Measurements from ENCODE around the gene BAIAP2. TPM values are rescaled to one million over a fixed set of nuclear protein-coding genes. Genes with fewer than 3 reads are reported as not detected.

BAIAP2 gene
- total RNA-seq, 1 donor from 2014 or later, result 27.9 TPM

DNA sequence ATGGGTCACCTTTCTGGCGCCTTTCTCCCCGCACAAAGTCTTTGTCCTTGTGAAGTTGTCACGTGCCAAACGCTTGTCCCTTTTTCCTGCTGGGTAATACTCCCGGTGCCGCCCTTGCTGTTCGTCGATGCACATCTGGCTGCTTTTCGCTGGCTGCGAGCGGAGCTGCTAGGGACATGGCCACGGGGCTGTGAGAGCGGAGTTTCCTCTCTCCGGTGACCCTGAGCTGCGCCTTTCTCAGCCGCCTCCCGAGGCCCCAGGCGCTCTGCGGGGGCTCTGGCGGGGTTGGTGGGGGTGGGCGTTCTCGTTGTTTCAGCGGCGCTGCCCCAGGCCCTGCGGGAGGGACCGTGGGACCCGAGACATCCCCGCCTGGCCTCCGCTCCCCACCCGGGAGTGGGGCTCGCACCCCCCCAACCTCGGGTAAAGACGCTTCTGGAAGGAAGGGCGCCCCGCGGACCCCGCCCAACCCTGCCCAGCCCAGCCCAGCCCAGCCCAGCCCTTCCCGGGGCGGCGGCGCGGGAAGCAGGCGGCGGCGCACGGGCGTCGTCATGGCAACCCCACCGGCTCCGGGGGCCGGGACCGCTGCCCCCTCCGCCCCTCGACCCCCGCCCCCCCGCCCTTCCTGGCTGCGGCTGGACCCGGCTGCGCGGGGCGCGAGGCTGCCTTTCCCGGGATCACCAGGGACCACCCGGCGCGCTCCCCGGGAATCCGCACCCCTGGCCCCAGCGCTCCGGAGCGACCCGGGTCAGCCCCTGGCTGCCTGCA is 31.1 kb upstream of the BAIAP2 start:
- DNase-seq, result no peak
- peak overlapping the region; percentile 47 for H3K4me3 ChIP-seq
- intact Hi-C loops (cut with micrococcal nuclease), result no loop called here
- no peaks in the 10 kb centered on the region for H3K9me3 ChIP-seq (replicated peaks)
- peaks cover 44% of the 10 kb centered on the region for H3K4me1 ChIP-seq
- H3K36me3 ChIP-seq, result peaks cover 13% of the 10 kb centered on the region
- no peak for TF ChIP-seq CTCF (IDR thresholded peaks at IDR 0.05; ENCODE audit: borderline replicate concordance)
- peaks cover 36% of the 10 kb centered on the region for H3K27me3 ChIP-seq (ENCODE audit: low read depth)
- H3K27ac ChIP-seq (replicated peaks), result no peak overlapping the region

GRCh38 chr17:81006891-81007290 is 28.1 kb upstream of the BAIAP2 start:
- TF ChIP-seq CTCF (IDR thresholded peaks at IDR 0.05; ENCODE audit: borderline replicate concordance), result no peak
- no peak overlapping the region for H3K27ac ChIP-seq (replicated peaks)
- peaks cover 24% of the 10 kb centered on the region for H3K4me1 ChIP-seq
- H3K9me3 ChIP-seq (replicated peaks), result peaks cover 13% of the 10 kb centered on the region
- no peak overlapping the region for H3K4me3 ChIP-seq
- H3K36me3 ChIP-seq, result no peaks in the 10 kb centered on the region
- peaks cover 36% of the 10 kb centered on the region for H3K27me3 ChIP-seq (ENCODE audit: low read depth)
- no peak for DNase-seq
- intact Hi-C loops (cut with micrococcal nuclease), result no loop called here

GRCh38 chr17:81008140-81008539 is 26.8 kb upstream of the BAIAP2 start:
- no peak overlapping the region for H3K4me3 ChIP-seq
- DNase-seq, result no peak

GRCh38 chr17:81009136-81009535 is 25.8 kb upstream of the BAIAP2 start:
- no peak for TF ChIP-seq CTCF (IDR thresholded peaks at IDR 0.05; ENCODE audit: borderline replicate concordance)
- H3K27me3 ChIP-seq (ENCODE audit: low read depth), result peaks cover 22% of the 10 kb centered on the region
- no peak for DNase-seq
- H3K4me3 ChIP-seq, result no peak overlapping the region
- H3K36me3 ChIP-seq, result no peaks in the 10 kb centered on the region
- H3K9me3 ChIP-seq (replicated peaks), result peaks cover 14% of the 10 kb centered on the region
- H3K4me1 ChIP-seq, result peaks cover 6% of the 10 kb centered on the region
- intact Hi-C loops (cut with micrococcal nuclease), result no loop called here
- no peak overlapping the region for H3K27ac ChIP-seq (replicated peaks)

More at GRCh38 chr17:81008140-81008539, 26.8 kb upstream of the BAIAP2 start:
- Histone ChIP-seq H3K4me1 (peaks cover 16% of the 10 kb centered on the region), H3K27ac (replicated peaks) (no peak overlapping the region), H3K9me3 (replicated peaks) (peaks cover 14% of the 10 kb centered on the region), H3K36me3 (no peaks in the 10 kb centered on the region), H3K27me3 (ENCODE audit: low read depth) (peaks cover 32% of the 10 kb centered on the region)
- TF ChIP-seq CTCF (IDR thresholded peaks at IDR 0.05; ENCODE audit: borderline replicate concordance), result no peak
- intact Hi-C loops (cut with micrococcal nuclease), result no loop called here

DNA sequence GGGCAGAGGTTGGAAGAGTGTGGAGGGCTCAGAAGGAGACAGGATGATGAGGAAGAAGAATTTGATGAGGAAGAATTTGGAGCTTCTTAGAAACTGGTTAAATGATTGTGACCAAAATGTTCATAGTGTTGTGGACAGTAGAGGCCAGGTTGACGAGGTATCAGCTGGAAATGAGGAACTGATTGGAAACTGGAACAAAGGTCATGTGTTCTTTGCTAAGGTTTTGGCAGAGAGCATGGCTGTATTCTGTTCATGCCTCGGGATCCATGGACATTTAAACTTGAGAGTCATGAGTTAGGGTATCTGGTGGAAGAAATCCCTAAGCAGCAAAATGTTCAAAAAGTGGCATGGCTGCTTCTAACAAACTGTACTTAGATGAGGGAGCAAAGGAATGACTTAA is 24.0 kb upstream of the BAIAP2 start:
- no peak for DNase-seq
- H3K27ac ChIP-seq (replicated peaks), result no peak overlapping the region
- peaks cover 4% of the 10 kb centered on the region for H3K27me3 ChIP-seq (ENCODE audit: low read depth)
- no peak for TF ChIP-seq CTCF (IDR thresholded peaks at IDR 0.05; ENCODE audit: borderline replicate concordance)
- intact Hi-C loops (cut with micrococcal nuclease), result no loop called here
- H3K4me1 ChIP-seq, result no peaks in the 10 kb centered on the region
- no peak overlapping the region for H3K4me3 ChIP-seq
- no peaks in the 10 kb centered on the region for H3K36me3 ChIP-seq
- peaks cover 14% of the 10 kb centered on the region for H3K9me3 ChIP-seq (replicated peaks)

All from left ventricle myocardium inferior (tissue), 1 donor.